ENCODE measurements around the gene SLC12A6.
"Not testable (repeated sequence)": the region's sequence is repeated elsewhere in the genome, so short reads cannot be mapped to it uniquely, and the experiment has no call there.

SLC12A6 gene

GRCh38 chr15:34337557-34338306, at the start of gene SLC12A6:
SLC12A6 (minus strand) TSS chr15:34337781; CDS start chr15:34336680, 1,101 bp downstream.
- peak; percentile 86 for DNase-seq (ENCODE audit: low read depth)

GRCh38 chr15:34381829-34382521, 44.4 kb upstream of the SLC12A6 start:
- DNase-seq (ENCODE audit: low read depth) = not testable (repeated sequence)

- DNase-seq (ENCODE audit: low read depth) = not testable (repeated sequence)
Observed at GRCh38 chr15:34380491-34380890, 42.9 kb upstream of the SLC12A6 start.

- DNase-seq (ENCODE audit: low read depth) = no peak
Observed at GRCh38 chr15:34376856-34377255, 39.3 kb upstream of the SLC12A6 start.

- DNase-seq (ENCODE audit: low read depth) = not testable (repeated sequence)
Observed at GRCh38 chr15:34375541-34375940, 38.0 kb upstream of the SLC12A6 start.

GRCh38 chr15:34374816-34375215, 37.2 kb upstream of the SLC12A6 start:
- DNase-seq (ENCODE audit: low read depth) = no peak

GRCh38 chr15:34373951-34374350, 36.4 kb upstream of the SLC12A6 start:
- DNase-seq (ENCODE audit: low read depth) = no peak

- DNase-seq (ENCODE audit: low read depth) = no peak
Observed at GRCh38 chr15:34370643-34371042, 33.1 kb upstream of the SLC12A6 start.

GRCh38 chr15:34370129-34370528, 32.5 kb upstream of the SLC12A6 start:
- DNase-seq (ENCODE audit: low read depth) = no peak

- DNase-seq (ENCODE audit: low read depth) = peak; percentile 82
Observed at GRCh38 chr15:34367101-34368081, 29.8 kb upstream of the SLC12A6 start, which contains the start of gene LPCAT4. LPCAT4 (minus strand) TSS chr15:34367196; CDS start chr15:34367100, 96 bp downstream.

- peak; percentile 20 for DNase-seq (ENCODE audit: low read depth)
Observed at GRCh38 chr15:34366271-34367065, 28.9 kb upstream of the SLC12A6 start.

GRCh38 chr15:34365836-34366235, 28.3 kb upstream of the SLC12A6 start:
- no peak for DNase-seq (ENCODE audit: low read depth)

- DNase-seq (ENCODE audit: low read depth) = no peak
Observed at GRCh38 chr15:34365091-34365825, 27.7 kb upstream of the SLC12A6 start.

GRCh38 chr15:34364041-34364440, 26.5 kb upstream of the SLC12A6 start:
- no peak for DNase-seq (ENCODE audit: low read depth)

GRCh38 chr15:34362047-34362773, 24.6 kb upstream of the SLC12A6 start:
- DNase-seq (ENCODE audit: low read depth) = no peak

GRCh38 chr15:34361278-34361677, 23.7 kb upstream of the SLC12A6 start:
- no peak for DNase-seq (ENCODE audit: low read depth)

- no peak for DNase-seq (ENCODE audit: low read depth)
Observed at GRCh38 chr15:34360298-34360697, 22.7 kb upstream of the SLC12A6 start.

GRCh38 chr15:34359416-34359815, 21.8 kb upstream of the SLC12A6 start:
- no peak for DNase-seq (ENCODE audit: low read depth)

- DNase-seq (ENCODE audit: low read depth) = no peak
Observed at GRCh38 chr15:34358948-34359347, 21.4 kb upstream of the SLC12A6 start.

- DNase-seq (ENCODE audit: low read depth) = no peak
Observed at GRCh38 chr15:34358367-34358766, 20.8 kb upstream of the SLC12A6 start.

Measured in stimulated activated CD4-positive, alpha-beta T cell treated with anti-CD3 and anti-CD28 coated beads, Interleukin-2, amount 100 ng/mL, for 4 hours (primary cell).